AG10803 (cell line): ENCODE measurements around the gene RADIL.

Experiments
- DNase-seq: peaks from one replicate; pipeline ENCODE4 v3.0.0; 2010; ENCODE audit warnings: low read depth
- H3K4me3 ChIP-seq: 2 replicates; pipeline ENCODE4 v1.5.1; 2011; ENCODE audit warnings: mild to moderate bottlenecking, low read length, control low read depth
- TF ChIP-seq, protein P1 (sequence below): conservative IDR thresholded peaks from 2 replicates; pipeline ENCODE4 v1.5.1; 2011; ENCODE audit warnings: mild to moderate bottlenecking, low read length, control low read depth, inconsistent platforms

RADIL gene

DNA sequence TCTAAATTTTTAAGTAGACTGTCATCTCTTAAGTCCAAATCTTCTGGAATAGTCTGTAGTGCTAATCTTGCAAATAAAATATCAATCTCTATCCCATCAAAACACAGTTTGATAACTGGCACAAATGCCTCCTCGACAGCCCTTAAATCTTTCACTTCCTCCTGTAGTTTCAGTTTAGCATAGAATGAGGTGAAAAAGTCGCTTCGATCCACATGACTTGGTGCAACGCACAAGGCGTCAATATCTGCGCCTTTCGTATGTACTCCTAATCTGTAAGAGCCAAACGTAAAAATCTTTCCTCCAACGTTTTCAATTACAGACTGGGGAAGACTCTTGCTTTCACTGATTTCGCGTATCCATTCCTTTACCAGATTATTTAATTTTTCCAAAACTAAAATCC, 22.3 kb downstream of the RADIL start:
- no peak for DNase-seq
- TF ChIP-seq, protein P1, sequence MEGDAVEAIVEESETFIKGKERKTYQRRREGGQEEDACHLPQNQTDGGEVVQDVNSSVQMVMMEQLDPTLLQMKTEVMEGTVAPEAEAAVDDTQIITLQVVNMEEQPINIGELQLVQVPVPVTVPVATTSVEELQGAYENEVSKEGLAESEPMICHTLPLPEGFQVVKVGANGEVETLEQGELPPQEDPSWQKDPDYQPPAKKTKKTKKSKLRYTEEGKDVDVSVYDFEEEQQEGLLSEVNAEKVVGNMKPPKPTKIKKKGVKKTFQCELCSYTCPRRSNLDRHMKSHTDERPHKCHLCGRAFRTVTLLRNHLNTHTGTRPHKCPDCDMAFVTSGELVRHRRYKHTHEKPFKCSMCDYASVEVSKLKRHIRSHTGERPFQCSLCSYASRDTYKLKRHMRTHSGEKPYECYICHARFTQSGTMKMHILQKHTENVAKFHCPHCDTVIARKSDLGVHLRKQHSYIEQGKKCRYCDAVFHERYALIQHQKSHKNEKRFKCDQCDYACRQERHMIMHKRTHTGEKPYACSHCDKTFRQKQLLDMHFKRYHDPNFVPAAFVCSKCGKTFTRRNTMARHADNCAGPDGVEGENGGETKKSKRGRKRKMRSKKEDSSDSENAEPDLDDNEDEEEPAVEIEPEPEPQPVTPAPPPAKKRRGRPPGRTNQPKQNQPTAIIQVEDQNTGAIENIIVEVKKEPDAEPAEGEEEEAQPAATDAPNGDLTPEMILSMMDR: no peak
- H3K4me3 ChIP-seq: no peak overlapping the region; the same call in 1 of the 2 replicates

DNA sequence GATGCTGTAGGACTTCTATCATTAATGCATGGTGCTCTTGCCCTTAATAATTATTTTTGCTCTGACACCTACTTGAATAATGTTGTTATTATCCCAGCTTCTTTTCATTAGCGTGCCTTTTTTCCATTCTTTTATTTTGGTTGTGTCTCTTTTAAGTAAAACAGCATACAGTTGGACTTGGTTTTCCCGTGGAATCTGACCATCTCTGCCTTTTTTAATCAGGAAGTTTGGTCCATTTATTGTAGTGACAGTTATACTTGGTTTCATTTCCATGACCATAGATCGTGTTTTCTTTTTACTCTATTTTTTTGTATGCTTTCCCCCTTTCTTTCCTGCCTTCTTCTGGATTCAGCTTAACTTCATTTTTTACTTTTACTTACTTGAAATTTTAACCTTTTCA, 26.3 kb downstream of the RADIL start:
- no peak overlapping the region for H3K4me3 ChIP-seq

DNA sequence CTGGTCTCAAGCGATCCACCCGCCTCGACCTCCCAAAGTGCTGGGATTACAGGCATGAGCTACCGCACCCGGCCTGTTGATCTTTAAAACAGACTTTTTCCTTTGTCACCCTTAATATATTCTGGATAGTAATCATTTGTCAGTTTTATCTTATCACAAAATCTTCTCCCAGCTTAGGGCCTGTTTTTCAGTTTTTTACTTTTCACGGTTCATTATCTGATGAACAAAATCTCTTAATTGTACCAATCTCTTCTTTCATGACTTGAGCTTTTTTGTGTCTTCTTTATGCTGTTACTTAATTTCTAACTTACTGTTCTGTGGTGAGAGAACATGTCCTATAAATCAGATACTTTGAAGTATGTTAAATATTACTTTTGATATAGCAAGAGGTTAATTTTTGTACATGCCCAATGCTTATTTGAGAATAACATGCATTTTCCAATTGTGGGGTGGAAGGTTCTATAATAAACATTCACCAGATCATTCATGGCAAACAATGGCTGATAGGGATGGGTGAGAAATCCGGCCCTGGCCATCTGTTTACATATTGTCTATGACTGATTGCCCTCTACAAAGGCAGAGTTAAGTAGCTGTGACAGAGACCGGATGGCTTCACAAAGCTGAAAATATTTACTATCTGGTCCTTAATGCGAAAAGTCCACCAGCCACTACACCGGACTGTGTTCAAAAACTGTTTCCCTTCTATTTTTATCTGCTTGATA, 27.0 kb downstream of the RADIL start:
- TF ChIP-seq, protein P1: no peak
- no peak overlapping the region for H3K4me3 ChIP-seq
- no peak for DNase-seq

More for the DNA sequence above, 26.3 kb downstream of the RADIL start:
- no peak for DNase-seq
- TF ChIP-seq, protein P1: no peak

DNA sequence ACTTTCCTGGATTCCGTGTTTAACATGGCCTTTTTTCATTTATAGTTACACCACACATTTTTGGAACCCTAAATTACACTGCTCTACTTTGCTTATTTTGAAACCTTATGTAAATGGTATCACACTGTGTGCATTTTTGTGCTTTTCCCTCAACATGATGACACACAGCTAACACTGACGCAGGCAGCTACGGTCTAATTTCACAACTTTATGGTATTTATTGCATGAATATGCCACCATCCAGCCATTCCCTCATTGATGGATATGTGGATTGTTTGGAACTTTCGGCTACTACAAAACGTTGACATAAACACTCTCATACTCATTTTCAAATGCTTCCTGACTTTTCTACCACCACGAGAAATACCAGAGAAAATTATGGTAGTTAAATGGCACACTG, 28.6 kb downstream of the RADIL start:
- TF ChIP-seq, protein P1: no peak
- peak; percentile 6 for DNase-seq
- H3K4me3 ChIP-seq: no peak overlapping the region

DNA sequence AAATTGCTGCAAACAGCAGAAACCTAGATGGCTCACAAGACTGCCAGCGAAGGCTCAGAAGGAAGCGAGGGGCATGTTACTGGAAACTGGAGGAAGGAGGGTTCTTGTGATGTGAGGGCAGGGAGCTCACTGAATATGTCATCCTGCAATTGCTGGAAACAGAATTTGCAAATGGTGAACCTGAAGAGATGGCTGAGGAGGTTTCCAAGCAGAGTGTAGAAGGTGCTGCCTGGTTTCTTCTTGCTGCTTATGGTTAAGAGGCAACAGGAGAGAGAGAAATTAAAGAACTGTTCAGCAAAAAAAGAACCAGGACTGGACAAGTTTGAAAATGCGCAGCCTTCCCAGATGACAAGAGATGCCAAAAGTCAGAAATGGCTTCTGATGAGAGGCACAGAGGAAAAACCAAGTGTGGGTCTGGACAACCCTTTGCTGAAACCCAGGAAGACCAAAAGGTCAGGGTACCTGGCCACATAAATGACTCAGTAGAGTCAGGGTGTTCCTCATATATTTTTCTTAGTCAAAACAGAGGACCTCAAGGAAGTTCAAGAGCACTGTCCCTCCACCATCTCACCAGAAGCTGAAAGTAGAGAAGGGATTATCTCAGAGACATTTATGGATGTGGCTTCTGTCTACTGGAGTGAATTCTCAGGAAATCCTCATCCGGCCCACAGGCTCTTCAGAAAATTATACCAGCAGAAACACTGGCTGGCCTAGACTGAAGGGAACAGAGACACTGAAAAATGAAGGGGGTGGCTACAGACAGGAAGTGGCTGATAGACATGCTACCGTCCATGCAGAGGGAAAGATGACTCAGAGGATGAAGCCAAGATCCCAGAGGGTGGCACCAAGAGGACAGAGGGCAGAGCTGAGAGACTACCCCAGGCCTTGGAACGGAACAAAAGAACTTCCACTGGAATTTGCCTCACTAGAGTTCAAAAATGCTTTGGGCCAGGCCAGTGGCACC, 31.8 kb downstream of the RADIL start:
- H3K4me3 ChIP-seq: no peak overlapping the region
- TF ChIP-seq, protein P1: no peak
- DNase-seq: peak; percentile 9

DNA sequence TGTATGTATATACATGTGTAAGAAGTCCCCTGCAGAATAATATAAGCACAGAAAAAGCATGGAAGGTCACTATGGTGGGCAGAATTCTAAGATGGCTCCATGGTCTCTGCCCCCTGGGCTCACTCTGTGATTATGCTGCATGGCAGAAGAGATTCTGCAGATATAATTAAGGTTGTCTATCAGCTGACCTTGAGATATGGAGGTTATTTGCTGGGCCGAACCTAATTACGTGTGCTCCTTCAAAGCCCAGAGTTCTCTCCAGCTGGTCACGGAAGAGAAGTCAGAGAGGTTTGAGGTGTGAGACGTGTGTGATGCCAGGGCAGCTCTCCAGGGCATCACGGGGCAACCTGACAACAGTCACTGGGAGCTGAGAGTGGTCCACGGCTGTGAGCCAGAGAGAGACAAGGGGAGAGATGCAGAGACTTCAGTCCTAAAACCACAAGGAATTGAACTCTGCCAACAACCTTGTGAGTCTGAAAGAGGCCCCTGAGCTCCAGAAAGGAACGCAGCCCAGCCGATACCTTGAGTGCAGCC, 33.2 kb downstream of the RADIL start:
- no peak overlapping the region for H3K4me3 ChIP-seq
- TF ChIP-seq, protein P1: no peak
- DNase-seq: no peak
